Measurements from ENCODE around the gene EGFR. TPM values are rescaled to one million over a fixed set of nuclear protein-coding genes. Genes with fewer than 3 reads are reported as not detected.

EGFR gene
- total and polyA plus RNA-seq, 2 donors (not counting 3 experiments of a cell fraction or from before 2014, with no cell fraction given), result 1.5 to 4.1 TPM

DNA sequence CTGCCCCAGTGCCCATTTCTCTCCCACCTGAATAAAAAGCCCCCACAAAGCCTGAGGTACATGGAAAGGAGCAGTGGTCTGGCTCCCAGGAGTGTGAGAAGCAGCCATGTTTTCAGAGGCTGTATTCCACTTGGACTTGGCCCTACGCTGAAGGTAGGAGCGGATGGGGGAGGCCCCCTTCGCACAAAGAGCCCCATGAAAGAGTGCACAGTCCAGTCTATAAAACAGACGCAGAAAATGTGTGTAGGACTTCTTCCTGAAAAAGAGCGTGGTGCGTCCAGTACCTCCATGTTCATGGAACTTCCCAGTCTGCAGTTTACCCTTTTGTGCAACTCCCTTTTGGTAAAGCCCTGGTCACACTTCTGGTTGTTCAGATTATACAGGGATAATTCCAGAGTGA, 69.3 kb downstream of the EGFR start:
- no peak overlapping the region for H3K27ac ChIP-seq (ENCODE audit: insufficient read depth, low read depth, low read length)
- dilution Hi-C loops (cut with MboI; ENCODE audit: extremely low pct_ligation_motif_present, low sequenced_read_pairs), result no loop called here
- peaks cover 45 to 60% of the 10 kb centered on the region in 2 experiments for H3K27me3 ChIP-seq (ENCODE audit: control insufficient read depth in 2 of 2, insufficient read depth in 2 of 2, low read length in 2 of 2)
- H3K9me1 ChIP-seq (replicated peaks; ENCODE audit: control insufficient read depth, extremely low read depth, insufficient read depth, low read length), result no peaks in the 10 kb centered on the region
- H3K9me3 ChIP-seq (replicated peaks; ENCODE audit: control insufficient read depth, insufficient read depth, low read length), result no peaks in the 10 kb centered on the region
- CTCF ChIA-PET, result no interaction called here
- POLR2A ChIA-PET, result no interaction called here
- BruUV-seq (replicated peaks), result no TSS peak
- no peaks in the 10 kb centered on the region for H3K79me2 ChIP-seq (ENCODE audit: control insufficient read depth, insufficient read depth, low read length)
- no peak for TF ChIP-seq JUN (IDR thresholded peaks at IDR 0.05; ENCODE audit: borderline replicate concordance, insufficient read depth, insufficient read length, low read depth)
- TF ChIP-seq, protein P1, sequence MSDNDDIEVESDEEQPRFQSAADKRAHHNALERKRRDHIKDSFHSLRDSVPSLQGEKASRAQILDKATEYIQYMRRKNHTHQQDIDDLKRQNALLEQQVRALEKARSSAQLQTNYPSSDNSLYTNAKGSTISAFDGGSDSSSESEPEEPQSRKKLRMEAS (IDR thresholded peaks at IDR 0.05; ENCODE audit: insufficient read depth, insufficient read length), result no peak
- TF ChIP-seq POLR2A (IDR thresholded peaks at IDR 0.05; ENCODE audit: low read depth, low read length), result no peak
- TF ChIP-seq GATA2 (IDR thresholded peaks at IDR 0.05; ENCODE audit: insufficient read depth, insufficient read length, low read depth, low read length), result no peak
- no peak for TF ChIP-seq MYC (IDR thresholded peaks at IDR 0.05; ENCODE audit: low read depth, low read length)
- no peak for TF ChIP-seq POLR2AphosphoS5 (IDR thresholded peaks at IDR 0.05; ENCODE audit: insufficient read depth, low read depth, low read length)
- no peak for TF ChIP-seq FOS (IDR thresholded peaks at IDR 0.05; ENCODE audit: borderline replicate concordance, insufficient read depth, low read length)
- no peak for TF ChIP-seq CTCF (IDR thresholded peaks at IDR 0.05; ENCODE audit: extremely low read depth in 1 of 2, insufficient read depth in 1 of 2, low read depth in 1 of 2, low read length in 2 of 2)
- H3K36me3 ChIP-seq (ENCODE audit: control insufficient read depth in 2 of 2, extremely low read depth in 1 of 2, insufficient read depth in 2 of 2, low read length in 2 of 2), result no peaks in the 10 kb centered on the region
- DNase-seq (ENCODE audit: low read depth, low spot score) (no peak), FAIRE-seq (no peak)
- H3K4me3 ChIP-seq (replicated peaks in 1 of 3; ENCODE audit: insufficient read depth in 1 of 3, low read depth in 1 of 3, low read length in 3 of 3), result no peak overlapping the region
- peaks cover 16% of the 10 kb centered on the region for H3K4me1 ChIP-seq (ENCODE audit: control insufficient read depth, extremely low read depth, insufficient read depth, low read length)
- H3K9ac ChIP-seq (replicated peaks; ENCODE audit: extremely low read depth, insufficient read depth, low read length), result no peak overlapping the region
- intact Hi-C loops (cut with micrococcal nuclease), result loop anchor here (5.0 kb wide), 1 partner anchor 104 kb away; no protein-coding TSS in a partner anchor
- no peak overlapping the region for H2AFZ ChIP-seq (ENCODE audit: low read depth, low read length)
- no peak overlapping the region for H3K4me2 ChIP-seq (ENCODE audit: insufficient read depth, low read length)
- no peaks in the 10 kb centered on the region for H4K20me1 ChIP-seq (replicated peaks; ENCODE audit: control insufficient read depth, extremely low read depth, insufficient read depth, low read length)

Data from endothelial cell of umbilical vein (primary cell).